DMS 273 (cell line): ENCODE results near the gene FTH1.
"Not testable (repeated sequence)": the region's sequence is repeated elsewhere in the genome, so short reads cannot be mapped to it uniquely, and the experiment has no call there.

Experiments
- DNase-seq: peaks from one replicate; lab custom pipeline; 2025; ENCODE audit not compliant: unreplicated experiment; lab: John Stamatoyannopoulos, UW

FTH1 gene

DNA sequence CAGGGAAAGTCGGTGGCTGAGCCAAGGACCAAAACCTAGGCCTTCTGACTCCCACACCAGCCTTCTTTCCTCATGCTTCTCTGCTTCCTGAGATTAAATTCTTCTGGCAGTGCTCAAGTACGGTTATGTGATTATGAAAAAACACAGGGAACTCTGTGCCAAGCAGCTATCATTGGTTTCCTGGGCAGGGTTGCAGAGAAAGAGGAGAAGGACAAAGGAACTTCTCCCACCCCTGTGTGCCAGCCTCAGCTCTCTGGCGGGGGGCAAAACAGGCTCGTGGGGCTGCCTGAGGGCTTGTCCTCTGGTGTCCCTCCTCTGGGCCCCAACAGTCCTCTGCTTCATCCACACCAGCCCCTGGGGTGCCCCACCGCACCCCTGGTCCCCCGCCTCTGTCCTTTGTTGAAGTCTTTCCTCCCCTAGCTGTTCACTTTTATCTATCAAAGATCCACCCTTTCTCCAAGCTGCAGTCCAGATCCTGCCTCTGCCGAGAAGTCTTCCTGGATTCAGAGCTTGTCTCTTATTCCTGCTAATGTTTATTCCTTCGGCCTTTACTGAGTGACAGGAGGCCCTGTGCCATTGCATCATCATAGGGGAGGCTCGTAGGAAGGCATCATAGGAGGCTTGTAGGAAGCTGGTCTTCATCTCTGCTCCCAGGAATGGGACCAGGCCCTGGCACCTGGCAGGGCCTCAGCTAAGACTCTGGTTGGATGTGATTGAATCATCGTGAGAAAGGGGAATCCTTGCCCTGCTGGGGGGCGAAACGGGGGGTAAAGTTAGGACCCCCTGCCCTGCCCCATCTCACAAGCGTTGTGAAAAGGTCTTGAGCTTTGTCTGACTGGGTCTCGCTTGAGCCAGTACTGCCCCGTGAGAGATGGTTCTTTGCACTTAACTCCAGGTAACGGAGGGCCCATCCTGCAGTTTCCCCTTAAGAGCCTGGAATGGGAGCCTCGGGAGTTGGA is 11.5 kb upstream of the FTH1 start:
- no peak for DNase-seq

DNA sequence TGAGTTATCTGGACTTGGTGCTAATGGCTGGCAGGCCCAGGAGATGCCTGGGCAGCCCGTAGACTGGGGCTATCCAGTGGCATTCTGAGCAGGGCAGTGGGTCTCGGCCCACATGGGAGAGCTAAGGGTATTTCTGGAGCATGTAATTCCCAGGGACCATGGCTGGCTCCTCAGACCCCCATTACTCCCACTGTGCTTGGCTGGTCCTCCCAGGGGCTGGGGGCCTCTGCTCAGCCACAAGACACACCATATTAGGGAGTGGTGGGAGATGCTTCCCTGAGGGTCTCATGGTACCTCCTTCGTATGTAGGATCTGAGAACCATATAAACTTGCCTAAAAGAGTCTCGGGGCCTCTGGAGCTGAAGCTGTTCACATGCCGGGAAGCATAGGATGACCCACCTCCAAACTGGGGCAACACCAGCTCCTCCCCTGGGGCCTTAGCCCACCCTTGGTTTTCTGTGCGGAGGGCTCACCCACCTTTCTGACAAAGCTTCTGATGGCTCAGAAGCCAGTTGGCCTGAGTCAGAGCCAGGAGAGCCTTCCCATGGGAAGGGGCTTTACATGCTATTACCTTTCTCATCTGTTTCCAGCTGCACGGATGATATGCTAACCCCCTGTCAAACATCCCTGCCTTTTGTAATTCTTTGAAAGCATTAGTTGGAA is 9.5 kb upstream of the FTH1 start:
- no peak for DNase-seq

DNA sequence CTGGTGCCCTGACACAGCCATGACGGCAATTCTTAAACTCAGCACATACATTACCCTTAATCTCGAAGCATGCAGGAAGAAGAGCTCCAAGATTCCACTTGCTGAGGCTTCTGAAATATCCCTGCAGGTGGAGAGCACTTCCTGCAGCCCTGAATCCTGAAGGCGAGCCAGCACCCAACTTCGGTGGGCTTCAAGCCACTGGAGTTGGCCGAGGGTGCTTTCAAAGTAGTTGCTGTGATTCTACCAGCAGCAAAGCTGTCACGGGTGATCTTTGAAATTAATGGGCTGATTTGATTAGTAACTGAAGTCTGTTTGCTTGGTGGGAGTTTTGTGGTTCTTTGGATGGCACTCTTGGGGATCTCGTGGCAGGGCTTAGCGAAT is 9.0 kb upstream of the FTH1 start:
- DNase-seq, result no peak

DNA sequence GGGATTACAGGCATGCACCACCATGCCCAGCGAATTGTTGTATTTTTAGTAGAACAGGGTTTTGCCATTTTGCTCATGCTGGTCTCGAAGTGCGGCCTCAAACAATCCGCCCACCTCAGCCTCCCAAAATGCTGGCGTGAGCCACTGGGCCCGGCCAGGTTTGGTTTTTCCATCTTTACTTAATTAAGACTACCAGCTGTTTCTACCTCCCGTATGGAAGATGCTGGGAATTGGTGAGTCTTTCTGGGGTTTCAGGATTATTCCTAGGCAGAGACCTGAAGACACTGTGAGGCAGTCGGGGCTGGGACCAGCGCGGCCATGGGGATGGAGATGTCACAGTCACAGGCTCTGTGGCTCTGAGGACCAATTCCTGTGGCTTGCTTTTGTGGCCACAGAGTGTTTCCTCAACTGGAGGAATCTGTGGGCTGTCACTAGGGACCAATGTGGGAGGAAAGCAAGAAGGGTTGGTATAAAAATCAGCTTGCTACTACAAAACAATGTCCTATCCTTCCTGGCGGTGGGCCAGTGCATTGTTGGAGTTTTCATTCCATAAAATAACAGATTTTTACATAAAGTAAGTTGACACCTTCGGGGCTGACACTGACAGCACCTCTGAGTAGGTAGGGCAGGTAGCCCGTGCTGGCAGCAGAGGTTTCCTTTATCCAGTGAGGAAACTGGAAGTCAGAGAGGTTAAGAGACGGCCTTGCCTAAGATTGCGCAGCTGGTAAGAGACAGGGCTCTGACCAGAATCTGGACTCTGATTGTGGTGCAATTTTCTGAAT is 8.4 kb upstream of the FTH1 start:
- no peak for DNase-seq

DNA sequence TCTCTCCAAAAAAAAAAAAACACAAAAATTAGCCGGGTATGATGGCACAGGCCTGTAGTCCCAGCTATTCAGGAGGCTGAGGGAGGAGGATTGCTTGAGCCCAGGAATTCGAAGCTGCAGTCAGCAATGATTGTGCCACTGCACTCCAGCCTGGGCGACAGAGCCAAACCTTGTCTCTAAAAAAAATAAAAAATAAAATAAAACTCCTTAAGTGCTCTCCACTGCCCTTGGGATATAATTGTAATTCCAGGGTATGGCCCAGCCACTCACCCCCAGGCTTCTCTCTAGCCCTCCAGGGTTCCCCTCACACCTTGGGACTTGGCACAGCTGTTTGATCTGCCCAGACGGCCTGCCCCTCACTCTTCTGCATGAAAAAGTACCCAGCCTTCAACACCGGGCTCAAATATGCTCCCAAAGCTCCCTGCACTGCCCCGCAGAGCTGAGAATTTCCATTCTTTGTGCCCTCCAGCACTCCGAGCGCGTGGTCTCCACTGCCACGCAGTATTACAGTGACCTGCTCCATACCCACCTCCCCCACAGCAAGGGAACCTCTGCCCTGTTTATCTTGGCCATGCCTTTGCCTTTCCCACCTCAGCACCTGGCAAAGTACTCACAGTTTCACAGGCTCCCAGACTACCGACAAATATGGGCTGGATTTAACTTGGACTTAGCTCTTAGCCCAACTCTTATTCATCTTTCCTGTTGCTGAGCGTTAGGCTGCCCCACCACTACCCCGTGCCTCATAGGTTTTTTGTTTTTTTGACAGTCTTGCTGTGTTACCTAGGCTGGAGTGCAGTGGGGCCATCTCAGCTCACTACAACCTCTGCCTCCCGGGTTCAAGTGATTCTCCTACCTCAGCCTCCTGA is 7.6 kb upstream of the FTH1 start:
- no peak for DNase-seq

DNA sequence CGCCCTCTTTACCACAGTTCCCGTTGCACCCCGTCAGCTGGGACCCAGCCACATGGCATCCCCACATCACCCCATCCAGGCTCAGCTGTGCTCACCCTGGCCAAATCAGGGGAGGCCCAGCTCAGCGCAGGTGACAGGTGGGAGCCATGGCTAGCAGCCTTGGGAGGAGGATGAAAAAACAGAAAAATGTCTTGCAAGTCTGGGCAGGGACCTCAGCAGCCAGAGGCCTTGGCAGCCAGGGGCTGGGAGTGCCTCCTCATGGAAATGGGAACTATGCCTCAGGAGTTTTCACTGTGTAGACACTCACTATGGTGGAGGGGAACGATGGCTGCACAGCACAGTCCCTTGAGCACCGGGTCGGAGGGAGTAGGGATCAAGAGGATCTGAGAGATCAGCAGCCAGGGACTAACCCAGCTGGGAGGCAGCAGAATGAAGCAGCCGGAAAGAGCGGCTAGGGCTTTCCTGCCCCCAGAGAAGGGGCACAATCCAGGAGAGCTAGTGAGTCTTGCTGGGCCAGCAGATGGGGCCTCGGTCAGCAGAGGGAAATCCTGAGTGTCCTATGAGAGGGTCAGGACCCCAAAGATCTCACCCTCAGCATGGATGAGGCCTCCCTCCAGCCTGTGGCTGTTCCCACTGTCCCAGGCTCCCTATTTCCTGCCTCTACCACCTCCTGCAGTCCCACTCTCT is 6.2 kb upstream of the FTH1 start:
- DNase-seq, result no peak

DNA sequence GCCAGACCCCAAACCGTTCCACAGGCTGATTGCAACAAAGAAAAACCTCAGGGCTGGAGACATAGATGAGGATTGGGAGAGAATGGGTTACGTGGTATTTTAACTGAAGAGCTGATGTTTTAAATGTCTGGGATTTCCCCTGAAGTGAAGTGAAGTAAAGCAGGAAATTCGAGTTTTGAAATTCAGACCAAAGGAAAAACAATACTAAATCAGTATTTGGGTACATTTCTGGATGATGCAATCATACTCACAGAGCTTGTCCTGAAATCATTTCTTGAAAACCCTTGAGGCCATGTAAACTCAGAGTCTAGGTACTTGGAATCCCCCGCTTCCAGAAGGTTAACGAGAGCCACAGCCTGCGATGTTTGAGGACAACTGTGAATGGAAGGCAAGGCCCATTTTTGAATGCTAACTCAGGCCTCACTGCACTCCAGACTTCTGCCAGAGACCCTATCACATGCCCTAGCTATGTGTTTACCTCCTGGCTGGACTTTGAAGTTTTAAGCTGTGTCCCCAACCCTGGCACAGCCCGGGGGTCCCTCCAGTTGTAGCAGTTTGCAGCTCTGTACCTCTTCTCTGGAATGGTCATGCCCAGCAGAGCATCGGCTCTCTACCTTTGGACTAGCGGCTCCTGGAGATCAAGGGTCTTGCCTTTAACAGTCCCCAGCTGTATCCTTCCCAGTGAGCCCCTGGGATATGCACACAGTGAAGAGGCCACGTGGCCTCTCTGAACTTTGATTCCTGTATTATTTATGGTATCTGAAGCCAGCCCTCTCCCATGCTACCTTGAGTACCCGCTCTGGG is 5.4 kb upstream of the FTH1 start:
- no peak for DNase-seq

DNA sequence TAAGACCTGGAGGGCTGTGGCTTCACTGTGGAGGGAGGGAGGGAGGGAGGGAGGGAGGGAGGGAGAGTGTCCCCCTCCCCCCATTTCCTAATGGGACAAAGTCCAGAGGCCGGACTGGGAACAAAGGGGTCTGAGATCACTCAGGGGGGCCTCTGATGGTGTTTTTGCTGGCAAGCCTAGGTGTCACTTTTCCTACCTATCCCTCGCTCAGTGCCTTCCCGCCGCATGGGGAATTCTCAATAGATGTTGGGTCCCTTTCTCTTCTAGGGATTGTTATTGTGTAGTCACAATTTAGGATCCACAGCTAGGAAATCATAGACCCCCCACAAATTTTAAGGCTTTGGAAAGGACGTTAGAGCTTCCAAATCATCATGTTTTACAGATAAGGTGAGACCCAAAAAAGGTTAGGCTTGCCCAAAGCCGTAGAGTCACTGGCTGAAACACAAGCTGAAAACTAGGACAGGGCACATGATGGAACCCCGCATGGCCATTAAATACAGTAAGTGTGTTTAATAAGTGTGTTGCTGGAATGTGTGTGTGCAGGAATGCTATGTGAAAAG is 4.8 kb upstream of the FTH1 start:
- DNase-seq, result no peak

DNA sequence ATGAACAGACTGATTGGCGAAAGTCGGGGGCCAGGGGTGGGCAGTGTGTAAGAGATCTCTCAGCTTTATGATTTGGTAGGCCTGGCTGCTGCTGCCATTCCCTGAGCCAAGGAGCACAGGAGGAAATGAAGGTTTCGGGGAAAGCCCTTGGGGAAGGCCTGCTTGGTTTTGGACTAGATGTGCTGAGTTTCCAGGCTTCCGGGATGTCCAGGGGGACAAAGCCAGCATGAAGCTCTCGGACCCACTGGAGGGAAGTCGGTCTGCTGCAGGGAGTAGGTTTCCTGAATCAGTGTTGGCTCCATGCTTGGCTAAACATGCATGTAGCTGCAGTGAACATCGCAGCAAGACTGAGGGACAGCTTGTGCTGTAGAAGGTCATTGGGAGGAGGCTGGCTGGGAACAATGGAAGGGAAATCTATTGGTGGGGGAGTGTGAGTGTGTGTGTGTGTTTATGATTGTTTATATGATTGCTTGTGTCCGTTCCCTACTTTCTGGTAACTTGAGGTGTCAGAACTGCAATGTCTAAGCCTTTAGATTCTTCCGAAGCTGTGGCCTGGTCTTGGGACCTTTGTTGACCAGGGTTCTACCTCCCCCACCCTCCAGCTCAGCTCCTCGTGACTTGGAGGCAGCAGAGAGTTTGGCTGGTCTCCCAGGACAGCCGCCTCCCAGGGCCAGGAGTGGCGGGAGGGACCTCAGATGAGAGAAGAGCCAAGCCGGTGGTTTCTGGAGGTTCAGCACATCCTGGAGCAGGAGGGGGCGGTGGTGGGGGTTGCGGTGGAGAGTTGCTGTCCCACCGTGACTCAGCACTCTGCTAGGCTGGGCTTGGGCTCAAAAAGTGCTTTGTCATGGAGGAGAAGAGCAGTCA is 4.0 kb upstream of the FTH1 start:
- peak; percentile 94 for DNase-seq

DNA sequence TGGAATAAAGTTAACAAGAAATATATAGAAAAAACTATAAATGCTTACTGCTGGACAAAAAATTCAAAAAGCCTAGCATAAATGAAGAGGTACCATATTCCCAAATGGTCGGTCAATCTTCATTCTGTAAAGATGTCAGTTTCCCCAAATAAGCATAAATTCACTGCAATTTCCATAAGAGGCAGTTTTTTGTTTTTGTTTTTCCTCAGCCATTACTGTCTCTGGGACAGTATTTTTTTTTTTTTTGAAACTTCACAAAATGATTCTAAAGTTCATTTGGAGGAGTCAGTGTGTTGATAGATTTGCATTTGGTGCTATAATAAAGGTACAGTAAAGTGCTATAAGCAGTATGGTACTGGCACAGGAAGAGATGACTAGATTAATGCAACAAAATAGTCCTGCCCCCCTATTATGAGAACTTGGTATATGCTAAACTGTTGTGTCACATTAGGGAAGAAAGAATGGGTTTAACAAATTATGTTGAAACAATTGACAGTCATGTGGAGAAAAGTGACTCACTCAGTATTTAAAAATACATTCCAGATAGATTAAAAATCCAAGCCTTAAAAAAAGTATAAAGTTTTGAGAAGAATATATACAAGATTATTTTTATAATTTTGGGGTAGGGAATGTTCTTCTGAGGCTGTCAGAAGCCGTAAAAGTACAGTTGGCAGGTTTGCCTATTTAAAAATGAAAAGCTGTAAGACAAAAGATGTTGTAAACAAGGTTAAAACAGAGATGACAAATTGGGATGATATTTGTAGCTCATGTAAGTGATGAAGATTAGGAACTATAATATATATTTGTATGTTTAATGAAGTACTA is 2.6 kb upstream of the FTH1 start:
- DNase-seq, result no peak

DNA sequence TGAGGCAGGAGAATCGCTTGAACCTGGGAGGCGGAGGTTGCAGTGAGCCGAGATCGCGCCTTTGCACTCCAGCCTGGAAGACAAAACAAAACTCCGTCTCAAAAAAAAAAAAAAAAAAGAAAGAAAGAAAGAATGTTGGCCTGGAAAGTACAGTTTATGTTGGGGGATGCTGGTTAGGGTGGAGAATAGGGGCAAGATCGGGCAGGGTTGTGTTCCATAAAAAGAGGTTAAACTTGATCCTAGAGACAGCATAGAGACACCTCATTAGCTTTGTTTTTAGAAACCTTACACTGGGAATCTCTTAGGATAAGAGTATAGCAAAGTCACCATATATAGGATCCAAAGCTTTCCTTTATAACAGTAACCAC is 1.9 kb upstream of the FTH1 start:
- no peak for DNase-seq

DNA sequence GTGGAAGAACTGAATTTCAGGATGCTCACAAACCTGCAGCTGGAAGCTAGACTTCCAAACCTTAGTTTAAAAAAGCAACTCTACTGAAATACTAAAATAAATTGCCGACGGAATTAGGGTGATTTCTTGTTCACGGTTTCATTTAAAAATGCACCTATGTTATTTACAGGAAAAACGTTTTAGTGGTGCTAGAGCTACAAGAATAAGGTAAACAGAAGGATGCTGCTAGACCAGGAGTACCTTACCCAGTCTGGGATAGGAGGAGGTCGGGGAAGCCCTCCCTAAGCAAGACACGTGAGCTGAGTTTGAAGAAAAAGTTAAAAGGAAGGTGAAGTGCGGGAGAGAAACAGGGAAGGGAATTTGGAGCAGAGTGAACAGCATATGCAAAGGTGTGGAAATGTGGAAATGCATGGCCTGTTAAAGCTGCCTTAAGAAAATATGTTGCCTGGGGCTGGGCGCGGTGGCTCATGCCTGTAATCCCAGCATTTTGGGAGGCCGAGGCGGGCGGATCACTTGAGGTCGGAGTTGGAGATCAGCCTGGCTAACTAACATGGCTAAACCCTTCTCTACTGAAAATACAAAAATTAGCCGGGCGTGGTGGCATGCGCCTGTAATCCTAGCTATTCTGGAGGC is 1.4 kb upstream of the FTH1 start:
- DNase-seq, result no peak

DNA sequence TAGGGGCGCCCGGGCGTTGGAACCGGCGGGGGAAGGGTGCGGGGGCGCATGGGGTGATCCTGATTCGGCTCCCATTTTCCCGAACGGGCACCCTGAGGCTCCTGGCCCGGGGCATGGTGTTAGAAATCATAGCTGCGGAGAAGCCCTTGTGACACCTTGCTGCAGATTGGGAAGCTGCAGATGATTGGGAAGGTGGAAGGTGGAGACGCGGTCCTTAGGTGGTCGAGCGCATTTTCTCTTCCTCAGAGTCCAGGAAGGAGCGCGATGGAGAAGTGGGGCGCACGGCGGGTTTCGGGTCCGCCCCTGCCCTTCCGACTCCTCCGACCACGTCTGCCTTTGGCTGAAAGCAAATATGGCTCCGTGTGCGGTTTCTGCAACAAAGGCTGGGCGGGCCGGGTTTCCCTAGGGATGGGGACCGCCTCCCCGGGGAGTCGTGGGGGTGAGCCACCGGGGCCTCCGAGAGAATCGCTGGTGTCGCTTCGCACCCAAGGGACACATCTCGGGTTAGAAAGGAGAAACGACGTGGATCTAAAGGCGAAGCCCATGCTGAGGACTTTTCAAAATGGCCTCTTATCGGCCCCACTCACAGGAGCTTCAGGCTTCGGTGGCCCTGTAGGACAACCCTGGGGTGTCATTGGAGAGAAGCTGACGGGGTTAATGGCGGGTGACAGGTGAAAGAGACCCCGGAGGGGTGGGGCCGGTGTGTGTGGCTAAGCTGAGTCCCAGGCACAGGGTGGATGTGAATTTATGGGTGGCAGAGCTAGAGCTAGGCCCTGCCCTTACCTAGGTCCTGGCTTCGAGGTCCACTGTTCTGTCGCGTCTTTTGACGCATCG is 707 bp upstream of the FTH1 start:
- no peak for DNase-seq

DNA sequence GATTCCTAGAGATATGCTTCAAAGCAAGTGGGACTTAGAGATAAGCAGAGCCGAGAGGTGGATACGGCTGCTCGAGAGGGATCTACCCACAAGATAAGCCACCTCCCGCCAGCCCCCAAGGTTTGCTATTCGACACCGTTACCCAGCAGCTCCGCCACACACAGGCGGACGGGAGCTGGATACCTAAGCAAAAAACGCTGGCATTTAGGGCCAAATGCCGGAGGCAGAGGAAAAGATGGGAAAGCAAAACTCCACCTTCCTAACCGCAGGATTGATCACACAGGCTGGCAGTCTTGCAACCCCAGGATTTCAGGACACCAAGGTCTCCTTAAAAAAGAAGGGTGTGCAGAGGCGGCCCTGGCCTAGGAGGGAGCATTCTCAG is 709 bp downstream of the FTH1 start:
- peak; percentile 43 for DNase-seq

DNA sequence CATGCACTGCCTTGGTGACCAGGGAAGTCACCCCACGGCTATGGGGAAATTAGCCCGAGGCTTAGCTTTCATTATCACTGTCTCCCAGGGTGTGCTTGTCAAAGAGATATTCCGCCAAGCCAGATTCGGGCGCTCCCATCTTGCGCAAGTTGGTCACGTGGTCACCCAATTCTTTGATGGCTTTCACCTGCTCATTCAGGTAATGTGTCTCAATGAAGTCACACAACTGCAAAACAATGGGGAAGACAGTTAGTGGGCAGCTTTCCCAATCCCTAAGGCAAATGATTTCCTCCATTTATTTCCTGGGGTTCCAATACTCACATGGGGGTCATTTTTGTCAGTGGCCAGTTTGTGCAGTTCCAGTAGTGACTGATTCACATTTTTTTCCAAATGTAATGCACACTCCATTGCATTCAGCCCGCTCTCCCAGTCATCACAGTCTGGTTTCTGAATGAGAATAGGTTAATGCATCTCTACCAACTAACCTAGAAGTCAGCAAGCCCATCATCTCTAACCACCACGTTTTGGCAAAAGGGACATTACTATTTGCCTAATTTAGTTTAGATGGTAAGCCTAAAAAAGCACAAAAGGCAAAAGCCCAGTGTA is 2.7 kb downstream of the FTH1 start:
- DNase-seq, result not testable (repeated sequence)
